ENCODE data around the gene KRTAP15-1. TPM values are rescaled to one million over a fixed set of nuclear protein-coding genes. Genes with fewer than 3 reads are reported as not detected.

KRTAP15-1 gene, protein sequence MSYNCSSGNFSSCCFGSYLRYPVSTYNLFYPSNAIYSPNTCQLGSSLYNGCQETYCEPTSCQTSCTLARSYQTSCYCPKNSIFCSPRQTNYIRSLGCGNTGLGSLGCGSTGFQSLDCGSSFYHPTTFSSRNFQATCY
- not detected for polyA plus RNA-seq (ENCODE audit: insufficient read length in 10 of 10)
- long read RNA-seq, donor 1: 0 reads
- long read RNA-seq, donor 2: 0 reads
- long read RNA-seq, donor 3, partial matches to known transcripts: 0 of 1 reads
- long read RNA-seq, donor 3, other reads (novel, unspliced or antisense): 0 of 1 reads
- long read RNA-seq, donor 4: 0 reads
- long read RNA-seq, donor 5: 0 reads
- long read RNA-seq, donor 6: 0 reads
- long read RNA-seq, donor 7: 0 reads
- long read RNA-seq, donor 8: 0 reads
- long read RNA-seq, donor 9: 0 reads

GRCh38 chr21:30439975-30440374 is at the start of gene KRTAP15-1:
KRTAP15-1 (plus strand) TSS chr21:30440275; CDS start chr21:30440328, 53 bp downstream.
- DNase-seq: no peak

DNA sequence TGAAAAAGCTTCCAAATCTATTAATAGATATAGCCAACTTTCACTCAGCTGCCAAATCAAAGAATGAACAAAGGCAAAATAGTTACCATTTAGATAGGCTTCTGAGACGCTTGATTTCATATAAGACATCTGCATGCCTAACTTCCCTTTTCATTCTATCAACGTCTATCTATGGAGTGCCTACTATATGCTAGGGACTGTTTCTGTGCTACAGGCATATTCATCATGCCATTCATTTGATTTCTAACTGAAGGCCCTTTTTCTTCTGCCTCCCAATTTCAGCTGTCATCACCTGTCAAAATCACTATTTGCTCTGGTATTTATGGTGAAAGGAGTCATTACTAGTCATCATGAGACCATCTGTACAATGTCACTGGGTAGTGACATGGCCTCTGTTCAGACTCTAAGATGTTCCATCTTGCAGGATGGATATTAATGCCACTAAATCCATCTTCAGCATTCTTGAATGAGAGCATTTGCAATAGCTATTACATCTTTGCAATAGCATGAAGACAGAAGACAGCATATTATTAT is 48.5 kb upstream of the KRTAP15-1 start:
- no peak for DNase-seq

GRCh38 chr21:30395731-30396130 is 44.3 kb upstream of the KRTAP15-1 start, which contains the start of gene KRTAP13-1:
KRTAP13-1 (plus strand) TSS chr21:30396031; CDS start chr21:30396087, 56 bp downstream.
- no peak for DNase-seq

DNA sequence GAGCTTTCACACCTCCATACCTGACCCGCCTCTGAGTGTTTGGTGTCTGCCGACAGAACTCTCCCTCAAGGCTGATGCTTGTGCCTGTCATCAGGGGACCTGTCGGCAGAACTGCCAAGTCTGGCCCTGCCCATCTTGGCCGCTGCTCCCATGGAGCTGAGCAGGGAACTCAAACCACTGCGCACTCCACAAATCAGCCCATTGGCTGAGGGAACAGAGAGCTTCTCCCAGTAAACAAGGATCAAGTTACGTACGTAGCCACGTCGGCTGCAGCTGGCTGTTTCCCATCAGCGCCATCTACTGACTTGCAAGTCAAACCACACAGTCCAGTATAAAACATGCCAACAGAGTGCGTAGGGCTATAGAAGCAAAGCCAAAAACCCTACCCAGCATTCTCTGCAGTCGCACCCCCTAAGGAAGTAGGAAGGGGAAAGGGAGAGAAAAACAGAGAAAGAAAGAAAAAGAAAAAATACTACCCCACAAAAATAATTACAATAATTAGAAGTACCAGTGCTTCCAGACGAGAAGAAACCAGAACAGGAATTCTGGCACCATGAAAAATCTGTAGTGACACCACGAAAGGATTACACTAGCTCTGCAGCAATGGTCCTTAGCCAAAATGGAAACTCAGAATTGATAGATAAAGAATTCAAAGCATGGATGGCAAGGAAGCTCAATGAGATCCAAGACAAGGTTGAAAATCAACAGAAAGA is 31.1 kb upstream of the KRTAP15-1 start:
- peak; percentile 0 to 15 (median 3) for DNase-seq

DNA sequence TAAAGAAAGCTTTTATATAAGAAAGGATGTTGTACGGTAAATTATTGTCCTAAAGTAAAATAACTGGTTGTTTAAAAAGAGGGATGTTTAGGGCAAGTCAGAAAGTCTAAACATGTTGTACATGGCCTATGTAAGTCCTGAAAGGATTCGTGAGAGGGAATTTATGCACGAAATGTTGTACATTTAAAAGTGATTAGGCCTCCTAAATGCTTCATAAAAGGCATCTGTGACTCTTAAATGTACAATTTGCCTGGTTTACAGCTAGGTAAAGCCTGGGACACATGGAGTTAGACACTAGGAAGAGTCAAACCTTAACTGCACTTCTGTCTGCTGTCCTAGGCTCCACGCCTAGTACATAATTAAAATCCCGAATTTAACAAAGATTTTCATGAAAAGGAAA is 24.1 kb upstream of the KRTAP15-1 start:
- DNase-seq: no peak

DNA sequence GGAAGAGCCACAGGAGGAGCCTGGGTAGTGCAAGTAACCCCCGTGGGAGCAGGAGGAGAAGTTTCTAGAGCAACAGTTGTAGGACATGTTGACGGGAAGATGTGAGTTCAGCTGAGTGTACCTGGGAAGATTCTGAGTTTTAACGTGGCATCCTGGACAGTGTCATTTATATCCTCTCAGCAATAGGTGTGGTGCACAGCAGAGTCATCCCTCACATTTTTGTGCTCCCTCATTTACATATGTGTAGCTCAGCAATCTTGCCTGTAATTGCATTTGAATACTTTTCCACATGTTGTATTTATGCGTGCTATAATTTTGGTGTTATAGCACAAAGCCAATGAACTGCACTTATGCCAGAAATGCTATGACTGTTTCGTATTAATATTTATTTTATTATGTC is 14.2 kb upstream of the KRTAP15-1 start, which contains the start of gene KRTAP13-3:
TSS of gene KRTAP13-3 (minus strand) at position 101 of the 400 bp plus-strand sequence. CDS start at position 87, 14 bp downstream.
- DNase-seq: no peak

DNA sequence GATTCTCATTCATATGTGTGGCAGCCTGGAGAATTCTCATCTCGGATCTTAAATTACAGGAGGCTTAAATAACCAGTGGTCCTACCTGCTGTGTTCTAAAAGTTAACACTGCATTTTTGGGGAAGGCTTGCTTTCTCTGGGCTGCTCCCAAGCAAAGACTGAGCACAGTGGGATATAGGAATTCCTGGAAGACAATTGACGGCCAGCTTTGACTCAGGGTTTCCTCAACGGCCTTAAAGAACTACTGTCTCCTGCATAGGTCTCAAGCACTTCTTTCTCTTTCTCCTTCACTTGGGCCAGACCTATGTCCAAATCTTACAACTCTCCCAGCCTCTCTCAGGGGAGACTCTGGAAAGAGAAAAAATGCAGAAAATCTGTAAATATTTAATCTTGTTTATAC is 13.3 kb upstream of the KRTAP15-1 start:
- no peak for DNase-seq

DNA sequence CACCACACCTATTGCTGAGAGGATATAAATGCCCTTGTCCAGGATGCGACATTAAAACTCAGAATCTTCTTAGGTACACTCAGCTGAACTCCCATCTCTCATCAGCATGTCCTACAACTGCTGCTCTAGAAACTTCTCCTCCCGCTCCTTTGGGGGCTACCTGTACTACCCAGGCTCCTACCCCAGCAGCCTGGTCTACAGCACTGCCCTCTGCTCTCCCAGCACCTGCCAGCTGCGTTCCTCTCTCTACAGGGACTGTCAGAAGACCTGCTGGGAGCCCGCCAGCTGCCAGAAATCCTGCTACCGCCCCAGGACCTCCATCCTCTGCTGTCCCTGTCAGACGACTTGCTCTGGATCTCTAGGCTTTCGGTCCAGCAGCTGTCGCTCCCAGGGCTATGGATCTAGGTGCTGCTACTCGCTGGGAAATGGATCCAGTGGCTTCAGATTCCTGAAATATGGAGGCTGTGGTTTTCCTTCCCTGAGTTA is 9.9 kb upstream of the KRTAP15-1 start, which contains the start of gene KRTAP13-4:
TSS of gene KRTAP13-4 (plus strand) at position 51 of the 486 bp plus-strand sequence. CDS start at position 107, 56 bp downstream.
- no peak for DNase-seq

- DNase-seq: peak; percentile 5 to 35 (median 12)
These were observed 5.9 kb upstream of the KRTAP15-1 start for GRCh38 chr21:30434033-30434631.

- no peak for DNase-seq
These were observed 3.0 kb upstream of the KRTAP15-1 start for GRCh38 chr21:30437010-30437565.

DNA sequence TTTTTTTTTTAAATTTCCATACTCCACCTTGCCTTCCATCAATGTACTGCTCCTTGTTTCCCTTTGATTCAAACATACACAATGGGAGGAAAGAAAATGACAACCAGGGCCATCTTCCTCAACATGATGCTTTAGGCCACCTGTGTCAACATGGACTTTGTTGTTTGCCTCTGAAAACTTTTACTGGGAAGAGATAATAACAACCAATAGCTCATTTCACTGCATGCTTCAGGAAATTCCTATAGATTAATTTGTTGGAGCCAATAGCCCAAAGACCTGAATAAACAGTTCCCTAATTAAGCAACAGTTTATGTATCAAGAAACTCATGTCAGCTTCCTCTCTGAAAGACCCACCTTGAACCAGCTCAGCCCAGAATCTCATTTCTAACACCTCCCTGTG is 3.2 kb downstream of the KRTAP15-1 start:
- DNase-seq: no peak

DNA sequence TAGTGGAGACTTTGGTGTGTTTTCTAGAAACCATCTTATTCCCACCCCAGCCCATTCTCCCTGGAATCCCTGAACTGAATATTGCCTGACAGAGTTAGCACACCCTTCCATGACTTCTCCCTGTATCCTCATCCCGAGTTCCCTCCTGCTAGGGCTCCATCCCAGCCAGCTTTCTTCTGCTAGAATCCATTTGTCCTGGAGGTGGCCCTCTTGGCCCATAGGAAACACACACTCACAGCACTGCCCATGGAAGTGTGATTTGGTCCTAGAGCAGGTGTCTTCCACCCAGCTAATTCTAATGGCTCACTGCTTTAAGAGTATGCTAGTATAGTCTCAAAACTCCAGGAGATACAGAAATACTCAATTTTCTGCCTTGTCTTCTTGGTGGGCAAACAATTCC is 4.1 kb downstream of the KRTAP15-1 start:
- no peak for DNase-seq

GRCh38 chr21:30447056-30447455 is 7.0 kb downstream of the KRTAP15-1 start:
- DNase-seq: no peak

- DNase-seq: no peak
These were observed 8.4 kb downstream of the KRTAP15-1 start for GRCh38 chr21:30448514-30448913.

- no peak for DNase-seq
These were observed 23.6 kb downstream of the KRTAP15-1 start for GRCh38 chr21:30463713-30464112.

- no peak for DNase-seq
These were observed 29.0 kb downstream of the KRTAP15-1 start for GRCh38 chr21:30468900-30469714.

DNA sequence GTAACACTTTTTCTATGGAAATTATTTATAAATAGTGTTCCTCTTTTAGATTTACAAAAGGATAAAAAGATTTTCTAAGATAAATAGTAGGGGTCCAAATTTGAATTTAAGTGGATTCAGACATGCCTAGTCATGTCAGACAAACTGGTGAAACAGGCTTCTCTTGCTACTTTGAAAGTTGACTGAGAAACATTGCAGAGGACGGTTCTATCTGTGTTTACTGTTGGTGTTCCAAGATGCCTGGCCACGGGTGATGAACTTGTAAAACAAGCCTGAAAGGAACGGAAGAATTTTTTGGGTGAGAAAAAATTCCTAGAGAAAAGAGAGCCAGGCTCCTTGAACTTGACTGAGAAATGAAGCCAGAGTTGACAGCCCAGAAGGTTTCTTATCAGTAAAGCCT is 37.9 kb downstream of the KRTAP15-1 start:
- DNase-seq: no peak

DNA sequence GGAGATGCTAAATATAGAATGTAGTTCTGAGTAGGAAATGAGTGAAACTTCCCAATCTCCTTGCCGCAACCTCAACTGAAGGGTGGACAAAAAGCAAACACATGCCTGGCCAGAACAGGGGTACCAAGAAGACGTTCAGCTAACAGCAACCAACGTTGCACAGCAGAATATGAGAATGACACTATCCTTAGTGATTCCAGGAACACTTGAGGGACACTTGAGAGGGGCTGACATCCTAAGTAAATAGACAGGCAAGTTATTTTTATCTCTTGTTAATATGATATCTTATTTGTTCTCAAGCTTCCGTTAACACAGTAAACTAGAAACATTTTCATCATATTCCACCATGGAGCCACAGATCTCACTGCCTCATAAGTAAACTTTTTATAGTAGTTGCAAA is 39.2 kb downstream of the KRTAP15-1 start:
- no peak for DNase-seq

DNA sequence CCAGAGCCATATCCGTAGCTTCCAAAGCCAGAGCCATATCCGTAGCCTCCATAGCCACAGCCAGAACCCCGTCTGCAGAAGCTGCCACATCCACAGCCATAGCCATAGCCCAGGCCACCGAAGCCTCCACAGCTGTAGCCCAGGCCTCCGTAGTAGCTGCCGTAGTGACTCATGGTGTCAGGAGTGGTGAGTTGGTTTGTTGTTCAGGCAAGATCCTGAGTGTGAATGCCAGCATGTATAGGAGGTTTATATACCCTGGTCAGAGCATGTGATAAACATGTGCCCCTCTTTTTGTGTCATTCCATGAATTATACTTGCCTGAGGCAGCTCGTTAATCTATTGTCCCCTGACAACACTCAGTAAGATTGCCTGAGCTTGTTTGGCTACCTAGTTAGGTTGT is 40.1 kb downstream of the KRTAP15-1 start, which contains the start of gene KRTAP19-1:
TSS of gene KRTAP19-1 (minus strand) at position 223 of the 400 bp plus-strand sequence. CDS start at position 173, 50 bp downstream.
- DNase-seq: no peak

DNA sequence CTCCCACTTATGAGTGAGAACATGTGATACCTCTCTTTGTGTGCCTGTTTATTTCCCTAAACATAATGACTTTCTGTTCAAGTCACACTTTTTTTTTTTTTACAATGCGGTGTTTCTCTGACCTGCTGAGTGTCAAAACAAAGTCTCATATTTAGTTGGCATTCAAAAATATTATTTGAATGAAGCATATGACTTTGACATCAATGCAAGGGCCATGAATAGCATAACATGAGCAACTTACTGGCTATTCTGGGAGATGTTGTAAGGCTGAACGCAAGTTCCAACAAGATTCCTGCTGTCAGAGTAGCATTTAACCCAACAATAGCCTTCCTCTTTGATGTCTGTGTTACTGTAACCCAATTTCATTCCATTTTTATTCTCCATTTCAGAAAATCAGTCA is 42.1 kb downstream of the KRTAP15-1 start:
- DNase-seq: no peak

Measured in muscle of back (tissue), 13 donors.